Erythroblast (primary cell): ENCODE measurements around the gene PCNX1.

Source experiments
- GATA1 ChIP-seq: IDR thresholded peaks from 2 replicates; pipeline ENCODE4 v1.6.1; 2011; ENCODE audit warnings: low read depth, mild to moderate bottlenecking, control low read depth, low read length, moderate library complexity
- POLR2A ChIP-seq: IDR thresholded peaks from 2 replicates; pipeline ENCODE4 v1.6.1; 2011; ENCODE audit warnings: mild to moderate bottlenecking, low read length

- TF ChIP-seq POLR2A (no peak), GATA1 (no peak)
These were observed 115.7 kb downstream of the PCNX1 start for GRCh38 chr14:71022939-71023338.
